Esophagus (tissue), 2 donors: ENCODE results near the gene CDC16. TPM values are rescaled to one million over a fixed set of nuclear protein-coding genes. Genes with fewer than 3 reads are reported as not detected.

ENCODE experiments used
- H3K27ac ChIP-seq, 2 donors: one replicate each; pipeline ENCODE4 v1.5.1; 2013; ENCODE audit warnings: low read depth in 2 of 2, mild to moderate bottlenecking in 2 of 2, inconsistent platforms in 1 of 2, low read length in 1 of 2, moderate library complexity in 1 of 2
- H3K27me3 ChIP-seq, 2 donors: one replicate each; pipeline ENCODE4 v1.6.1; 2013; ENCODE audit warnings: low read length in 2 of 2, control low read depth in 1 of 2, mild to moderate bottlenecking in 1 of 2; ENCODE audit not compliant: insufficient read depth in 2 of 2, control insufficient read depth in 1 of 2
- H3K36me3 ChIP-seq, 2 donors: one replicate each; pipeline ENCODE4 v1.6.1; 2013; ENCODE audit warnings: low read length in 1 of 2; ENCODE audit not compliant: control insufficient read depth in 2 of 2, insufficient read depth in 2 of 2
- H3K4me1 ChIP-seq, 2 donors: one replicate each; pipeline ENCODE4 v1.6.1; 2013; ENCODE audit warnings: low read length in 1 of 2; ENCODE audit not compliant: control insufficient read depth in 2 of 2, insufficient read depth in 2 of 2
- H3K4me3 ChIP-seq, 2 donors: one replicate each; pipeline ENCODE4 v1.5.1; 2013; ENCODE audit warnings: low read length in 2 of 2, mild to moderate bottlenecking in 2 of 2, low read depth in 1 of 2, moderate library complexity in 1 of 2
- H3K9me3 ChIP-seq, 2 donors: one replicate each; pipeline ENCODE4 v1.6.1; 2013; ENCODE audit warnings: mild to moderate bottlenecking in 2 of 2, low read depth in 1 of 2, low read length in 1 of 2, moderate library complexity in 1 of 2; ENCODE audit not compliant: control insufficient read depth in 2 of 2, insufficient read depth in 1 of 2
- WGBS, 2 donors: extraction: QIAGEN DNeasy Blood & Tissue Kit; methylation state at CpG; one replicate each; pipeline ENCODE4 v1.1.7; 2013; 5-methylcytosine and 5-hydroxymethylcytosine counted together
- polyA plus RNA-seq, 2 donors: library from polyadenylated mRNA; stranded (reverse); fragments of 200-250 nt; gene quantifications; one replicate each; pipeline ENCODE4 v1.2.3, GENCODE V29; 2013
- donor health status: healthy with polysubstance abuse.
- donor health status: Bipolar disorder and iron deficiency.

The CDC16 gene
- polyA plus RNA-seq, 2 donors = 33.4 to 36.1 TPM

GRCh38 chr13:114315074-114315785, 80.5 kb downstream of the CDC16 start:
- Histone ChIP-seq H3K4me3 (peak overlapping the region; percentile 82 to 91), H3K36me3 (no peaks in the 10 kb centered on the region), H3K4me1 (peaks cover 0 to 4% of the 10 kb centered on the region in 2 donors), H3K9me3 (no peaks in the 10 kb centered on the region), H3K27ac (peak overlapping the region in 1 of 2 donors; percentile 92), H3K27me3 (no peaks in the 10 kb centered on the region)
- WGBS, 2 donors = 12 to 13% methylated on average over 7 of the region's 7 CpGs

- Histone ChIP-seq H3K9me3 (no peaks in the 10 kb centered on the region), H3K36me3 (peaks cover 0 to 5% of the 10 kb centered on the region in 2 donors), H3K4me1 (peaks cover 0 to 4% of the 10 kb centered on the region in 2 donors), H3K27ac (no peak overlapping the region), H3K4me3 (no peak overlapping the region), H3K27me3 (no peaks in the 10 kb centered on the region)
- 4 to 11% methylated on average over 1 of the region's 1 CpG for WGBS, 2 donors
Observed at GRCh38 chr13:114318624-114319023, 83.9 kb downstream of the CDC16 start.

- WGBS, 2 donors = 60 to 64% methylated on average over 3 of the region's 3 CpGs
- no peaks in the 10 kb centered on the region for H3K9me3 ChIP-seq
- no peak overlapping the region for H3K27ac ChIP-seq
- no peak overlapping the region for H3K4me3 ChIP-seq
- no peaks in the 10 kb centered on the region for H3K27me3 ChIP-seq
- peaks cover 5 to 12% of the 10 kb centered on the region in 2 donors for H3K36me3 ChIP-seq
- peaks cover 0 to 4% of the 10 kb centered on the region in 2 donors for H3K4me1 ChIP-seq
Observed at GRCh38 chr13:114319441-114319913, 84.8 kb downstream of the CDC16 start.

- Histone ChIP-seq H3K9me3 (no peaks in the 10 kb centered on the region), H3K36me3 (peaks cover 9 to 12% of the 10 kb centered on the region in 2 donors), H3K27ac (no peak overlapping the region), H3K4me3 (no peak overlapping the region), H3K27me3 (no peaks in the 10 kb centered on the region), H3K4me1 (peaks cover 0 to 4% of the 10 kb centered on the region in 2 donors)
Observed at GRCh38 chr13:114320065-114320464, 85.4 kb downstream of the CDC16 start.

GRCh38 chr13:114321256-114321655, 86.6 kb downstream of the CDC16 start:
- 94 to 97% methylated on average over 3 of the region's 3 CpGs for WGBS, 2 donors
- Histone ChIP-seq H3K27me3 (no peaks in the 10 kb centered on the region), H3K9me3 (no peaks in the 10 kb centered on the region), H3K4me3 (no peak overlapping the region), H3K36me3 (peaks cover 9 to 12% of the 10 kb centered on the region in 2 donors), H3K27ac (no peak overlapping the region), H3K4me1 (no peaks in the 10 kb centered on the region)

Other genes with a start within 250 kb of the CDC16 start
- gene RASA3, start 102.3 kb upstream of the CDC16 start, polyA plus RNA-seq = 1 to 10 TPM; 1.5 to 1.8 TPM
- not detected for gene CFAP97D2, start 55.6 kb upstream of the CDC16 start, polyA plus RNA-seq
- gene UPF3A, start 46.7 kb downstream of the CDC16 start, polyA plus RNA-seq = 10 to 100 TPM; 32.1 to 43.1 TPM
- 1 to 10 TPM; 2.9 to 4.4 TPM for gene CHAMP1, start 79.6 kb downstream of the CDC16 start, polyA plus RNA-seq